Measurements from ENCODE around the gene ZNF92. TPM values are rescaled to one million over a fixed set of nuclear protein-coding genes. Genes with fewer than 3 reads are reported as not detected.

ZNF92 gene
- total RNA-seq, 2 experiments from 2014 or later, result 31.2 to 32.1 TPM

GRCh38 chr7:65436163-65436562, 62.5 kb downstream of the ZNF92 start:
- no peak overlapping the region for H3K4me3 ChIP-seq (ENCODE audit: low read depth, low read length, poor library complexity, severe bottlenecking)
- no peak for DNase-seq (ENCODE audit: low spot score)
- ChIA-PET POLR2A (no interaction called here), CTCF (ENCODE audit: unreplicated experiment) (no interaction called here)
- BruUV-seq (replicated peaks), result no TSS peak
- H3K4me1 ChIP-seq (ENCODE audit: insufficient read depth, low read length, poor library complexity, severe bottlenecking), result no peaks in the 10 kb centered on the region
- no peaks in the 10 kb centered on the region for H3K36me3 ChIP-seq (ENCODE audit: insufficient read depth, low read length)
- intact Hi-C loops (cut with micrococcal nuclease; ENCODE audit: unreplicated experiment), result no loop called here
- H3K27ac ChIP-seq (ENCODE audit: low read depth, low read length, poor library complexity, severe bottlenecking), result no peak overlapping the region
- no peak for TF ChIP-seq EZH2phosphoT487 (IDR thresholded peaks at IDR 0.05; ENCODE audit: borderline replicate concordance, low read depth, low read length)
- no peak for TF ChIP-seq CTCF (conservative IDR thresholded peaks at IDR 0.05; ENCODE audit: low read length)
- no peak overlapping the region for H3K4me2 ChIP-seq (ENCODE audit: low read length)
- no peak overlapping the region for H2AFZ ChIP-seq (ENCODE audit: low read length)
- no peaks in the 10 kb centered on the region for H3K9me3 ChIP-seq (ENCODE audit: low read length)
- no peaks in the 10 kb centered on the region for H4K20me1 ChIP-seq (ENCODE audit: insufficient read depth, low read length)
- H3K79me2 ChIP-seq (ENCODE audit: insufficient read depth, low read depth, low read length), result no peaks in the 10 kb centered on the region
- no peaks in the 10 kb centered on the region for H3K9me2 ChIP-seq (ENCODE audit: insufficient read depth, low read length)

GRCh38 chr7:65438598-65438997, 64.9 kb downstream of the ZNF92 start:
- Histone ChIP-seq H4K20me1 (ENCODE audit: insufficient read depth, low read length) (no peaks in the 10 kb centered on the region), H3K9me2 (ENCODE audit: insufficient read depth, low read length) (no peaks in the 10 kb centered on the region), H3K9me3 (ENCODE audit: low read length) (no peaks in the 10 kb centered on the region), H3K36me3 (ENCODE audit: insufficient read depth, low read length) (no peaks in the 10 kb centered on the region), H3K4me1 (ENCODE audit: insufficient read depth, low read length, poor library complexity, severe bottlenecking) (no peaks in the 10 kb centered on the region), H3K4me3 (ENCODE audit: low read depth, low read length, poor library complexity, severe bottlenecking) (no peak overlapping the region), H3K4me2 (ENCODE audit: low read length) (no peak overlapping the region), H3K79me2 (ENCODE audit: insufficient read depth, low read depth, low read length) (no peaks in the 10 kb centered on the region), H3K27ac (ENCODE audit: low read depth, low read length, poor library complexity, severe bottlenecking) (no peak overlapping the region), H2AFZ (ENCODE audit: low read length) (no peak overlapping the region)
- DNase-seq (ENCODE audit: low spot score), result no peak
- CTCF ChIA-PET (ENCODE audit: unreplicated experiment), result no interaction called here
- BruUV-seq (replicated peaks), result no TSS peak
- TF ChIP-seq EZH2phosphoT487 (IDR thresholded peaks at IDR 0.05; ENCODE audit: borderline replicate concordance, low read depth, low read length) (no peak), CTCF (conservative IDR thresholded peaks at IDR 0.05; ENCODE audit: low read length) (no peak)
- intact Hi-C loops (cut with micrococcal nuclease; ENCODE audit: unreplicated experiment), result no loop called here
- POLR2A ChIA-PET, result no interaction called here

GRCh38 chr7:65441010-65441409, 67.4 kb downstream of the ZNF92 start:
- intact Hi-C loops (cut with micrococcal nuclease; ENCODE audit: unreplicated experiment), result no loop called here
- no peaks in the 10 kb centered on the region for H3K4me1 ChIP-seq (ENCODE audit: insufficient read depth, low read length, poor library complexity, severe bottlenecking)

More at GRCh38 chr7:65441010-65441409, 67.4 kb downstream of the ZNF92 start:
- no peaks in the 10 kb centered on the region for H4K20me1 ChIP-seq (ENCODE audit: insufficient read depth, low read length)
- CTCF ChIA-PET (ENCODE audit: unreplicated experiment), result no interaction called here
- no peak overlapping the region for H3K4me3 ChIP-seq (ENCODE audit: low read depth, low read length, poor library complexity, severe bottlenecking)
- H3K9me3 ChIP-seq (ENCODE audit: low read length), result no peaks in the 10 kb centered on the region
- H3K27ac ChIP-seq (ENCODE audit: low read depth, low read length, poor library complexity, severe bottlenecking), result no peak overlapping the region
- no peaks in the 10 kb centered on the region for H3K79me2 ChIP-seq (ENCODE audit: insufficient read depth, low read depth, low read length)
- H3K4me2 ChIP-seq (ENCODE audit: low read length), result no peak overlapping the region
- H2AFZ ChIP-seq (ENCODE audit: low read length), result no peak overlapping the region
- H3K9me2 ChIP-seq (ENCODE audit: insufficient read depth, low read length), result no peaks in the 10 kb centered on the region
- no TSS peak for BruUV-seq (replicated peaks)
- DNase-seq (ENCODE audit: low spot score), result no peak
- no peaks in the 10 kb centered on the region for H3K36me3 ChIP-seq (ENCODE audit: insufficient read depth, low read length)
- TF ChIP-seq CTCF (conservative IDR thresholded peaks at IDR 0.05; ENCODE audit: low read length) (no peak), EZH2phosphoT487 (IDR thresholded peaks at IDR 0.05; ENCODE audit: borderline replicate concordance, low read depth, low read length) (no peak)
- POLR2A ChIA-PET, result interaction anchor here (1.0 to 1.2 kb wide), 2 partner anchors 16 to 35 kb away, joined by 4 to 5 read pairs; no protein-coding TSS in a partner anchor

All from OCI-LY7 (cell line).